Immature natural killer cell (primary cell): ENCODE measurements around the gene CEP72. TPM values are rescaled to one million over a fixed set of nuclear protein-coding genes. Genes with fewer than 3 reads are reported as not detected.
"Not testable (repeated sequence)": the region's sequence is repeated elsewhere in the genome, so short reads cannot be mapped to it uniquely, and the experiment has no call there.

Source experiments
- DNase-seq, 3 donors: peaks; one replicate each; pipeline ENCODE4 v3.0.0; 2022; ENCODE audit warnings: mixed read lengths in 1 of 3
- H3K27ac Mint-ChIP-seq, 6 donors: one replicate each; pipeline ENCODE4 v1.8.0; 2020; ENCODE audit warnings: mixed read lengths in 6 of 6, mild to moderate bottlenecking in 5 of 6, inconsistent platforms in 4 of 6, moderate library complexity in 3 of 6
- H3K27me3 Mint-ChIP-seq, 3 donors: one replicate each; pipeline ENCODE4 v1.8.0; 2020 to 2021; ENCODE audit warnings: low read depth in 3 of 3, mild to moderate bottlenecking in 3 of 3, mixed read lengths in 3 of 3, moderate library complexity in 3 of 3, inconsistent platforms in 1 of 3
- H3K36me3 Mint-ChIP-seq, 3 donors: one replicate each; pipeline ENCODE4 v1.8.0; 2020; ENCODE audit warnings: mixed read lengths in 3 of 3, inconsistent platforms in 2 of 3, mild to moderate bottlenecking in 2 of 3
- H3K4me1 Mint-ChIP-seq, 2 donors: one replicate each; pipeline ENCODE4 v1.8.0; 2020; ENCODE audit warnings: inconsistent platforms in 2 of 2, mild to moderate bottlenecking in 2 of 2, mixed read lengths in 2 of 2, moderate library complexity in 1 of 2
- H3K4me3 Mint-ChIP-seq, 5 donors: one replicate each; pipeline ENCODE4 v1.8.0; 2020; ENCODE audit warnings: mild to moderate bottlenecking in 5 of 5, mixed read lengths in 5 of 5, inconsistent platforms in 3 of 5, moderate library complexity in 3 of 5
- H3K9me3 Mint-ChIP-seq, 6 donors: one replicate each; pipeline ENCODE4 v1.8.0; 2020; ENCODE audit warnings: mild to moderate bottlenecking in 6 of 6, mixed read lengths in 6 of 6, inconsistent platforms in 4 of 6, moderate library complexity in 3 of 6
- polyA plus RNA-seq, 3 donors: library from polyadenylated mRNA; unstranded; fragments of 300-500 nt; fragmentation: Illumina TruSeq; gene quantifications; one replicate each; pipeline ENCODE4 v1.2.3, GENCODE V29; 2021

The CEP72 gene
- polyA plus RNA-seq, 3 donors from 2014 or later = 1.9 to 4.0 (median 2.5) TPM

GRCh38 chr5:684751-685216, 72.6 kb downstream of the CEP72 start:
- no peaks in the 10 kb centered on the region for H3K4me1 Mint-ChIP-seq
- H3K4me3 Mint-ChIP-seq = no peak overlapping the region
- no peaks in the 10 kb centered on the region for H3K9me3 Mint-ChIP-seq
- no peak for DNase-seq
- H3K27ac Mint-ChIP-seq = no peak overlapping the region
- no peaks in the 10 kb centered on the region for H3K36me3 Mint-ChIP-seq
- no peaks in the 10 kb centered on the region for H3K27me3 Mint-ChIP-seq

- Mint-ChIP-seq H3K4me3 (no peak overlapping the region), H3K36me3 (no peaks in the 10 kb centered on the region), H3K9me3 (no peaks in the 10 kb centered on the region), H3K27ac (no peak overlapping the region), H3K27me3 (no peaks in the 10 kb centered on the region), H3K4me1 (no peaks in the 10 kb centered on the region)
- no peak for DNase-seq
Observed at GRCh38 chr5:685262-686171, 73.4 kb downstream of the CEP72 start.

- not testable (repeated sequence) for H3K27me3 Mint-ChIP-seq, H3K27ac Mint-ChIP-seq, H3K4me1 Mint-ChIP-seq, H3K36me3 Mint-ChIP-seq, H3K4me3 Mint-ChIP-seq, DNase-seq, H3K9me3 Mint-ChIP-seq
Observed at GRCh38 chr5:686172-686523, 74.0 kb downstream of the CEP72 start.

GRCh38 chr5:686936-687335, 74.8 kb downstream of the CEP72 start:
- H3K36me3 Mint-ChIP-seq, DNase-seq, H3K4me1 Mint-ChIP-seq, H3K27ac Mint-ChIP-seq, H3K4me3 Mint-ChIP-seq, H3K27me3 Mint-ChIP-seq, H3K9me3 Mint-ChIP-seq: not testable (repeated sequence)

- DNase-seq, H3K27me3 Mint-ChIP-seq, H3K9me3 Mint-ChIP-seq, H3K4me3 Mint-ChIP-seq, H3K27ac Mint-ChIP-seq, H3K36me3 Mint-ChIP-seq, H3K4me1 Mint-ChIP-seq: not testable (repeated sequence)
Observed at GRCh38 chr5:688348-689010, 76.3 kb downstream of the CEP72 start.

DNA sequence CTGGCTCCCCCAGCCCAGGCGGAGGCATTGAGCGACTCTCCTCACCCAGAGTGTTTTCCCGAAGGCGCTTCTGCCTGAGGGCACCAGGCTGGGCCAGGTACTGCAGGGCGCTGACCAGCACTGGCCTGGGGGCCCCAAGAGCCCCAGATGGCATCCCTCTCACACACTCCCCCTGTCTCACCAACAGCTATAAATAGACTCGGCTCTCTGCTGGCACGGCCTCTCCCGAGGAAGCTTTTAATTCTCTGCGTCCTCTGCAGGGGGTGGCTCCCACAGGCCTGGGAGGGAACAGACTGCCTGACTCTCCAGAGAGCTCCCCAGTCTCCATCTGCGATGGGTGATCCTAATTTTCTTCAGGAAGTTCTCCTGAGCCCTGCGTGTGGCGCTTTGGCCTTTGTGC, 78.2 kb downstream of the CEP72 start:
- not testable (repeated sequence) for H3K9me3 Mint-ChIP-seq, H3K4me1 Mint-ChIP-seq, H3K27me3 Mint-ChIP-seq, DNase-seq, H3K36me3 Mint-ChIP-seq, H3K27ac Mint-ChIP-seq, H3K4me3 Mint-ChIP-seq

DNA sequence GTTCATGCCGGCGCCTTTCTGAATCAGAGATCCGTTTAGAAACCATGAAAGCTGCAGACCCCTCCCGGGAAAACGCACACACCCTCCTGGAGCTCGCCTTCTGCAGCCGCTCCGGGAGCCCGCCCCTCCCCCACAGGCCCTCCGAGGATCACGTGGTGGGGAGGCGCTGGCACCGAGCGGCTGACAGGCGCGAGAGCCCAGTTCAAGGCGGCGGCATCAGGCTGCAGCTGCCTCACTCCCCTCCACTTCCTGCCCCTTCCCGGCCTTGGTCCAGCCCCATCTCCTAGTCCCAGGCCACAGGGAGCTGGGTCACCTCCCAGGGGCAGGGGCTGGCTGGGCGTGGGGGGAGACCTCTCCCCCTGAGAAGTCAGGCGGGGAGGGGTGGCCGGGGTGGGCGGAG, 78.9 kb downstream of the CEP72 start:
- H3K9me3 Mint-ChIP-seq, H3K4me1 Mint-ChIP-seq, H3K27me3 Mint-ChIP-seq, H3K36me3 Mint-ChIP-seq, DNase-seq, H3K27ac Mint-ChIP-seq, H3K4me3 Mint-ChIP-seq: not testable (repeated sequence)

GRCh38 chr5:691817-692528, 79.8 kb downstream of the CEP72 start:
- H3K9me3 Mint-ChIP-seq = no peaks in the 10 kb centered on the region
- peak overlapping the region; percentile 20 to 81 (median 61) for H3K4me3 Mint-ChIP-seq
- DNase-seq = no peak
- H3K4me1 Mint-ChIP-seq = peaks cover 0 to 3% of the 10 kb centered on the region in 2 donors
- H3K36me3 Mint-ChIP-seq = no peaks in the 10 kb centered on the region
- H3K27ac Mint-ChIP-seq = peak overlapping the region in 1 of 6 donors; percentile 21
- peaks cover 0 to 2% (median 0%) of the 10 kb centered on the region in 3 donors for H3K27me3 Mint-ChIP-seq

DNA sequence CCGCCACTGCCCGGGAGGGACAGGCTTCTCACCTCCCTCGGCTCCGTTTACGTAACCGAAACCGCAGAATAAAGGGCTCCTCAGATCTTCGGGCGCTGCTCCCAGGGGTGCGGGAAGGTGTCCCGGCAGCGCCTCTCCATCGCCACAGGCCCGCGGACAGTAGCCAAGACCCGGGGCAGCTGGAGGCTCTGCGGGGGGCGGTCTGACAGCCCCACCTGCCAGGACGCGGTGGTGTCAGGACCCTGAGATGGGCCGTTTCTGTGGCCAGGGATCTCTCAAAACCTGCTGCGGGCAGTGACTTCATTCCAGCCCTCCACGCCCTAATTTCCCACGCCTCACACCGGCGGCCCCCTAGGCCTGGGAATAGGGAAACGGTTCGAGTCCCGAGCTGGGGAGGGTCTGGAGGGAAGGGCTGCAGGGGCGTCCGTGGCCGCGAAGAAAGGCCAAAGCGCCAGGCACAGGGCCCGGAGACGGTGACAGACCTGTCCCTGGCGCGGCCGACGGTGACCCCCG, 80.4 kb downstream of the CEP72 start:
- not testable (repeated sequence) for H3K36me3 Mint-ChIP-seq, H3K27ac Mint-ChIP-seq, H3K27me3 Mint-ChIP-seq, H3K9me3 Mint-ChIP-seq, H3K4me1 Mint-ChIP-seq
- peak overlapping the region; percentile 20 to 81 (median 29) for H3K4me3 Mint-ChIP-seq
- peak in 1 of 3 donors; percentile 10 for DNase-seq

DNA sequence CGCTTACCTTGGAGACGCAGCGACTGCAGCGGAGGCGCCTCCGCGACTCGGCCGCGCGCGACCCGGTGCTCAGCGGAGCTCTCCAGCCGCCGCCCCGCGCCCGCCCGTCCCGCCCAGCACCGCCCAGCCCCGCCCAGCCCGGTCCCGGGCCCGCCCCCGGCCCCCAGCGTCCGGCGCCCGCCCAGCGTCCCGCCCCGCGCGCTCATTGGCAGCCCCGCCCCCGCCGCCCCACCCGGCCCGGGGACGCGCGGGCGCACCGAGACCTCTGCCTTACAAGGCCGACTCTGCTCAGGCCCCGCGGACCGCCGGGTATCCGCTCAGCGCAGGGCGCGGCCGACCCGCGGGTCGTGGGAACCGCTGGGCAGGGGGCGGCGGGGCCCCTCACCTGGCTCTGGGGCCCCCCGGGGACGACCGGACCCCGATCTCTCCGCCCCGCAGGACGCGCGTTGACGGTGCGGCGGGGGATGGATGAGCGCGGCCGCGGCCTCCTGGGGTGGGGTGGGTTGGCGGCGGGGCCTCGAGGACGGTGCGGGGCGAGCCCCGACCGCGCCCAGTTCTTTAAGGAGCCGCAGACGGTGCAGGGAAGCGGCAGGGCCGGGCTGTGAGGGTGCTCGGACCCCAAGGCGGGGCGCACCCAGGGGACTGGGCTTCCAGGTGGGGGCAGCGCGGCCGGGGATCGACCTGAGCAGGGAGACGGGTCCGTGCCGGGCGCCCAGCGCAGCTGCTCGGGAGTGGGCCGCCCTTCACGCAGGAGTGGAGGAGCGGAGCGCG, 81.3 kb downstream of the CEP72 start, which contains the start of gene TPPP:
Gene TPPP, minus strand, starts transcription at position 82 of the 771 bp plus-strand sequence. CDS start 15,292 bp downstream, outside the sequence.
- not testable (repeated sequence) for H3K27me3 Mint-ChIP-seq, H3K4me1 Mint-ChIP-seq, H3K36me3 Mint-ChIP-seq, H3K9me3 Mint-ChIP-seq
- H3K27ac Mint-ChIP-seq = peak within 1 kb of the TSS in 1 of 6 donors; percentile 21
- peak; percentile 70 to 79 (median 71) for DNase-seq
- peak within 1 kb of the TSS; percentile 20 to 81 (median 71) for H3K4me3 Mint-ChIP-seq

DNA sequence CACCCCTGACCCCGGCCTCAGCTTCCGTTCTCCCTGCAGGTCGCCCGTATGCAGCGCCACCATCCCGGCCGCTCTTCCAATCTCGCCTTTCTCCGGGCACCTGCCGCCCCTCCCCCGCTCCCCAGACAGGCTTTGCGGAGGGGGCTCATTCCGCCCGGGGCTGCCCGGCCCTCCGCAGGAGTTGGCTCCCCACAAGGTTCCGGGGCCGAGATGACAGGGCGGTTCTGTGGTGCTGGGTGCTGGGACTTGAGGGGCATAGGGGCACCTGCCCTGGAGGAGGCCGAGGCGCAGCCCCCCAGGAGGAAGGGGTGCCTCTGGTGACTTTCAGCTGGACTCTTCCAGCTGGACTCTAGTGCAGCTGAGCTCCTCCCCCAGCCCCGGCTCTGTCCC, 81.9 kb downstream of the CEP72 start:
- not testable (repeated sequence) for H3K27me3 Mint-ChIP-seq, H3K4me1 Mint-ChIP-seq, DNase-seq, H3K27ac Mint-ChIP-seq, H3K9me3 Mint-ChIP-seq, H3K36me3 Mint-ChIP-seq
- peak overlapping the region in 2 of 5 donors; percentile 57 to 71 for H3K4me3 Mint-ChIP-seq

- not testable (repeated sequence) for H3K27ac Mint-ChIP-seq, H3K4me1 Mint-ChIP-seq, H3K36me3 Mint-ChIP-seq, DNase-seq, H3K4me3 Mint-ChIP-seq, H3K27me3 Mint-ChIP-seq, H3K9me3 Mint-ChIP-seq
Observed at GRCh38 chr5:695475-695874, 83.3 kb downstream of the CEP72 start.

DNA sequence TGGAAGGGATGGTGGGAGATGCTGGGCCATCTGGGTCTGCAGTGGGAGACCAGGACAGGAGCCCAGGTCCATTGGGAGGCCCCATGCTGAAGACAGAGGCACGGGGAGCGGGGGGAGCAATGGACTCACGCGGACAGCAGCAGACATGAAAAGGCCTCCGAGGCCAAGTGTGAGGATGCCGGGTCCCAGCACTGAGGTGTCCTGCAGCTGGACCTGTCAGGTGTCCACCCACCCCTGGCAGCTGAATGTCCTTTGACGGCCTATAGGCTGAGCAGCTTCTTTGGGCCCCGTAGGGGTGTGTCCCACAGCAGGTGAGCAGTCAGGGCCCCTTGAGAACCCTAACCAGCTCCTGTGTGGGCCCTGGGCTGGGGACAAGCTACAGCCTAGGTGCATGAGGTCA, 84.1 kb downstream of the CEP72 start:
- H3K4me1 Mint-ChIP-seq, DNase-seq, H3K36me3 Mint-ChIP-seq, H3K27me3 Mint-ChIP-seq, H3K27ac Mint-ChIP-seq, H3K9me3 Mint-ChIP-seq, H3K4me3 Mint-ChIP-seq: not testable (repeated sequence)
